Measurements from ENCODE around the gene ALAS1.
A peak's percentile ranks its signal among the peaks of the same experiment; 100 is the strongest.

Gene ALAS1

GRCh38 chr3:52154135-52155094 lies 43.5 kb upstream of the ALAS1 start, which contains the start of gene POC1A:
Gene POC1A, minus strand, starts transcription at chr3:52154423. Its CDS starts 51 bp downstream, at chr3:52154372.
- H3K4me3 ChIP-seq (ENCODE audit: low read depth, low read length, poor library complexity, severe bottlenecking): peak within 1 kb of the TSS; percentile 90
- H3K27ac ChIP-seq (ENCODE audit: low read depth, low read length, poor library complexity, severe bottlenecking): peak within 1 kb of the TSS; percentile 78
- peaks cover 5% of the 10 kb centered on the region for H3K36me3 ChIP-seq (ENCODE audit: insufficient read depth, low read length)
- peak within 1 kb of the TSS; percentile 91 for H3K9ac ChIP-seq (ENCODE audit: low read length)
- no peaks in the 10 kb centered on the region for H3K9me2 ChIP-seq (ENCODE audit: low read depth, low read length)
- H3K9me3 ChIP-seq (ENCODE audit: low read length): no peaks in the 10 kb centered on the region
- no peaks in the 10 kb centered on the region for H3K79me2 ChIP-seq (ENCODE audit: insufficient read depth, low read length)
- H2AFZ ChIP-seq (ENCODE audit: low read length): peak within 1 kb of the TSS; percentile 88
- H3F3A ChIP-seq (ENCODE audit: insufficient read depth, low read length): no peaks in the 10 kb centered on the region
- H3K27me3 ChIP-seq (ENCODE audit: insufficient read depth, low read length): no peaks in the 10 kb centered on the region
- no peak for TF ChIP-seq EZH2 (IDR thresholded peaks at IDR 0.05; ENCODE audit: borderline replicate concordance, low read length)
- TF ChIP-seq CTCF (IDR thresholded peaks at IDR 0.05; ENCODE audit: low read length): no peak
- H4K20me1 ChIP-seq (ENCODE audit: insufficient read depth, low read length): no peaks in the 10 kb centered on the region
- peak within 1 kb of the TSS; percentile 98 for H3K4me2 ChIP-seq (ENCODE audit: low read length)
- H3K4me1 ChIP-seq (ENCODE audit: insufficient read depth, low read length, severe bottlenecking): peaks cover 18% of the 10 kb centered on the region

GRCh38 chr3:52155912-52156311 lies 42.0 kb upstream of the ALAS1 start:
- H3K9me3 ChIP-seq (ENCODE audit: low read length): no peaks in the 10 kb centered on the region
- no peak overlapping the region for H3K4me2 ChIP-seq (ENCODE audit: low read length)
- peaks cover 18% of the 10 kb centered on the region for H3K4me1 ChIP-seq (ENCODE audit: insufficient read depth, low read length, severe bottlenecking)
- no peaks in the 10 kb centered on the region; the same call in 1 of the 2 replicates for H3K36me3 ChIP-seq (ENCODE audit: insufficient read depth, low read length)
- no peak overlapping the region for H3K9ac ChIP-seq (ENCODE audit: low read length)
- H3K27ac ChIP-seq (ENCODE audit: low read depth, low read length, poor library complexity, severe bottlenecking): no peak overlapping the region
- no peak overlapping the region for H2AFZ ChIP-seq (ENCODE audit: low read length)
- H3K9me2 ChIP-seq (ENCODE audit: low read depth, low read length): no peaks in the 10 kb centered on the region
- no peaks in the 10 kb centered on the region for H4K20me1 ChIP-seq (ENCODE audit: insufficient read depth, low read length)
- H3F3A ChIP-seq (ENCODE audit: insufficient read depth, low read length): no peaks in the 10 kb centered on the region
- TF ChIP-seq EZH2 (IDR thresholded peaks at IDR 0.05; ENCODE audit: borderline replicate concordance, low read length): no peak
- no peaks in the 10 kb centered on the region for H3K79me2 ChIP-seq (ENCODE audit: insufficient read depth, low read length)
- H3K27me3 ChIP-seq (ENCODE audit: insufficient read depth, low read length): no peaks in the 10 kb centered on the region
- H3K4me3 ChIP-seq (ENCODE audit: low read depth, low read length, poor library complexity, severe bottlenecking): no peak overlapping the region

GRCh38 chr3:52159503-52159902 lies 38.5 kb upstream of the ALAS1 start:
- Histone ChIP-seq H3K9me2 (ENCODE audit: low read depth, low read length) (no peaks in the 10 kb centered on the region), H3K36me3 (ENCODE audit: insufficient read depth, low read length) (no peaks in the 10 kb centered on the region; the same call in 1 of the 2 replicates), H2AFZ (ENCODE audit: low read length) (no peak overlapping the region), H3K27ac (ENCODE audit: low read depth, low read length, poor library complexity, severe bottlenecking) (no peak overlapping the region), H3K9me3 (ENCODE audit: low read length) (no peaks in the 10 kb centered on the region; the same call in 1 of the 2 replicates), H3K79me2 (ENCODE audit: insufficient read depth, low read length) (no peaks in the 10 kb centered on the region), H4K20me1 (ENCODE audit: insufficient read depth, low read length) (no peaks in the 10 kb centered on the region), H3K4me2 (ENCODE audit: low read length) (no peak overlapping the region), H3K27me3 (ENCODE audit: insufficient read depth, low read length) (peaks cover 5% of the 10 kb centered on the region; the same call in 1 of the 2 replicates), H3K4me3 (ENCODE audit: low read depth, low read length, poor library complexity, severe bottlenecking) (no peak overlapping the region), H3K9ac (ENCODE audit: low read length) (no peak overlapping the region), H3K4me1 (ENCODE audit: insufficient read depth, low read length, severe bottlenecking) (peaks cover 6% of the 10 kb centered on the region), H3F3A (ENCODE audit: insufficient read depth, low read length) (no peaks in the 10 kb centered on the region)
- no peak for TF ChIP-seq CTCF (IDR thresholded peaks at IDR 0.05; ENCODE audit: low read length)
